ENCODE results near the gene MIR17HG. TPM values are rescaled to one million over a fixed set of nuclear protein-coding genes. Genes with fewer than 3 reads are reported as not detected.

MIR17HG gene
- total RNA-seq, 1 experiment from 2014 or later = 6.5 TPM

GRCh38 chr13:91362908-91363307, 15.4 kb downstream of the MIR17HG start:
- H3K27me3 ChIP-seq (ENCODE audit: insufficient read depth, low read depth) = no peaks in the 10 kb centered on the region
- CTCF ChIA-PET = no interaction called here

GRCh38 chr13:91368101-91368500, 20.6 kb downstream of the MIR17HG start:
- no peak for DNase-seq
- no peak overlapping the region for H3K27ac ChIP-seq
- no peaks in the 10 kb centered on the region for H3K9me2 ChIP-seq (ENCODE audit: insufficient read depth)
- H4K20me1 ChIP-seq (ENCODE audit: insufficient read depth) = no peaks in the 10 kb centered on the region
- no peak overlapping the region for H3K4me3 ChIP-seq
- H3K4me1 ChIP-seq (replicated peaks; ENCODE audit: insufficient read depth) = no peaks in the 10 kb centered on the region
- ChIA-PET CTCF (no interaction called here), POLR2A (ENCODE audit: unreplicated experiment) (no interaction called here)
- TF ChIP-seq CTCF (conservative IDR thresholded peaks at IDR 0.05) (no peak), EZH2 (IDR thresholded peaks at IDR 0.05; ENCODE audit: low read depth) (no peak)
- peaks cover 4% of the 10 kb centered on the region; the same call in 1 of the 2 replicates for H3F3A ChIP-seq (ENCODE audit: insufficient read depth, low read depth)
- no peak overlapping the region for H2AFZ ChIP-seq
- H3K9me3 ChIP-seq (ENCODE audit: insufficient read depth, low read depth) = no peaks in the 10 kb centered on the region
- H3K36me3 ChIP-seq (ENCODE audit: low read depth) = no peaks in the 10 kb centered on the region
- intact Hi-C loops (cut with micrococcal nuclease; ENCODE audit: unreplicated experiment) = no loop called here
- no peaks in the 10 kb centered on the region for H3K27me3 ChIP-seq (ENCODE audit: insufficient read depth, low read depth)
- BruUV-seq (replicated peaks) = no TSS peak
- H3K79me2 ChIP-seq (ENCODE audit: low read depth) = no peaks in the 10 kb centered on the region
- H3K4me2 ChIP-seq = no peak overlapping the region

More at GRCh38 chr13:91362908-91363307, 15.4 kb downstream of the MIR17HG start:
- no peaks in the 10 kb centered on the region for H3K79me2 ChIP-seq (ENCODE audit: low read depth)
- no peak overlapping the region for H3K4me3 ChIP-seq
- no peak overlapping the region for H3K4me2 ChIP-seq
- intact Hi-C loops (cut with micrococcal nuclease; ENCODE audit: unreplicated experiment) = no loop called here
- POLR2A ChIA-PET (ENCODE audit: unreplicated experiment) = no interaction called here
- BruUV-seq (replicated peaks) = no TSS peak
- H3K4me1 ChIP-seq (replicated peaks; ENCODE audit: insufficient read depth) = peaks cover 8% of the 10 kb centered on the region
- peaks cover 36% of the 10 kb centered on the region for H3F3A ChIP-seq (ENCODE audit: insufficient read depth, low read depth)
- no peaks in the 10 kb centered on the region for H3K9me2 ChIP-seq (ENCODE audit: insufficient read depth)
- H4K20me1 ChIP-seq (ENCODE audit: insufficient read depth) = no peaks in the 10 kb centered on the region
- no peaks in the 10 kb centered on the region for H3K36me3 ChIP-seq (ENCODE audit: low read depth)
- H2AFZ ChIP-seq = no peak overlapping the region
- H3K9me3 ChIP-seq (ENCODE audit: insufficient read depth, low read depth) = no peaks in the 10 kb centered on the region
- no peak overlapping the region for H3K27ac ChIP-seq
- TF ChIP-seq CTCF (conservative IDR thresholded peaks at IDR 0.05) = no peak
- no peak for TF ChIP-seq EZH2 (IDR thresholded peaks at IDR 0.05; ENCODE audit: low read depth)
- no peak for DNase-seq

- Histone ChIP-seq H3K4me1 (replicated peaks; ENCODE audit: insufficient read depth) (no peaks in the 10 kb centered on the region), H2AFZ (no peak overlapping the region), H3K9me3 (ENCODE audit: insufficient read depth, low read depth) (no peaks in the 10 kb centered on the region), H3K4me2 (no peak overlapping the region), H4K20me1 (ENCODE audit: insufficient read depth) (no peaks in the 10 kb centered on the region), H3K9me2 (ENCODE audit: insufficient read depth) (no peaks in the 10 kb centered on the region), H3F3A (ENCODE audit: insufficient read depth, low read depth) (peaks cover 4% of the 10 kb centered on the region; the same call in 1 of the 2 replicates), H3K4me3 (no peak overlapping the region), H3K27ac (no peak overlapping the region), H3K27me3 (ENCODE audit: insufficient read depth, low read depth) (no peaks in the 10 kb centered on the region), H3K79me2 (ENCODE audit: low read depth) (no peaks in the 10 kb centered on the region), H3K36me3 (ENCODE audit: low read depth) (no peaks in the 10 kb centered on the region)
- TF ChIP-seq CTCF (conservative IDR thresholded peaks at IDR 0.05) (no peak), EZH2 (IDR thresholded peaks at IDR 0.05; ENCODE audit: low read depth) (no peak)
- DNase-seq = no peak
- CTCF ChIA-PET = no interaction called here
- no TSS peak for BruUV-seq (replicated peaks)
- intact Hi-C loops (cut with micrococcal nuclease; ENCODE audit: unreplicated experiment) = no loop called here
- POLR2A ChIA-PET (ENCODE audit: unreplicated experiment) = interaction anchor here (0.5 kb wide), 1 partner anchor 20 kb away, joined by 4 read pairs; no protein-coding TSS in a partner anchor
These were observed 21.4 kb downstream of the MIR17HG start for GRCh38 chr13:91368676-91369440.
